HG03354 (cell line): Measurements from ENCODE around the gene UBALD2.
A peak's percentile ranks its signal among the peaks of the same experiment; 100 is the strongest.
"Not testable (repeated sequence)": the region's sequence is repeated elsewhere in the genome, so short reads cannot be mapped to it uniquely, and the experiment has no call there.

Experiments used
- ATAC-seq: cut with Tn5 transposase; IDR thresholded peaks from one replicate; pipeline ENCODE4 v1.9.1; 2021; ENCODE audit warnings: mild to moderate bottlenecking; ENCODE audit not compliant: unreplicated experiment, poor library complexity, severe bottlenecking

The UBALD2 gene

GRCh38 chr17:76243826-76244679 lies 21.1 kb upstream of the UBALD2 start:
- no peak for ATAC-seq

GRCh38 chr17:76244721-76245120 lies 20.4 kb upstream of the UBALD2 start:
- not testable (repeated sequence) for ATAC-seq

GRCh38 chr17:76246080-76247066 lies 18.8 kb upstream of the UBALD2 start:
- peak; percentile 92 for ATAC-seq

GRCh38 chr17:76247304-76247703 lies 17.8 kb upstream of the UBALD2 start:
- no peak for ATAC-seq

GRCh38 chr17:76248013-76248782 lies 16.9 kb upstream of the UBALD2 start:
- no peak for ATAC-seq

GRCh38 chr17:76250141-76250540 lies 15.0 kb upstream of the UBALD2 start:
- ATAC-seq = no peak

- no peak for ATAC-seq
Measured at GRCh38 chr17:76251478-76252039, 13.6 kb upstream of the UBALD2 start.

GRCh38 chr17:76252040-76252954 lies 12.9 kb upstream of the UBALD2 start:
- peak; percentile 67 for ATAC-seq

- not testable (repeated sequence) for ATAC-seq
Measured at GRCh38 chr17:76252967-76253766, 12.0 kb upstream of the UBALD2 start.

- ATAC-seq = no peak
Measured at GRCh38 chr17:76253841-76254240, 11.3 kb upstream of the UBALD2 start.

- no peak for ATAC-seq
Measured at GRCh38 chr17:76254275-76254674, 10.9 kb upstream of the UBALD2 start.

- ATAC-seq = no peak
Measured at GRCh38 chr17:76255801-76256429, 9.2 kb upstream of the UBALD2 start.

- not testable (repeated sequence) for ATAC-seq
Measured at GRCh38 chr17:76256430-76257050, 8.6 kb upstream of the UBALD2 start.

GRCh38 chr17:76260220-76260619 lies 4.9 kb upstream of the UBALD2 start:
- no peak for ATAC-seq

GRCh38 chr17:76260669-76261068 lies 4.5 kb upstream of the UBALD2 start:
- no peak for ATAC-seq

GRCh38 chr17:76261421-76262215 lies 3.5 kb upstream of the UBALD2 start:
- ATAC-seq = no peak
